ENCODE data around the gene ZNF610. TPM values are rescaled to one million over a fixed set of nuclear protein-coding genes. Genes with fewer than 3 reads are reported as not detected.

The ZNF610 gene
- total and polyA plus RNA-seq, 8 donors = 0.44 to 3.0 (median 0.89) TPM

DNA sequence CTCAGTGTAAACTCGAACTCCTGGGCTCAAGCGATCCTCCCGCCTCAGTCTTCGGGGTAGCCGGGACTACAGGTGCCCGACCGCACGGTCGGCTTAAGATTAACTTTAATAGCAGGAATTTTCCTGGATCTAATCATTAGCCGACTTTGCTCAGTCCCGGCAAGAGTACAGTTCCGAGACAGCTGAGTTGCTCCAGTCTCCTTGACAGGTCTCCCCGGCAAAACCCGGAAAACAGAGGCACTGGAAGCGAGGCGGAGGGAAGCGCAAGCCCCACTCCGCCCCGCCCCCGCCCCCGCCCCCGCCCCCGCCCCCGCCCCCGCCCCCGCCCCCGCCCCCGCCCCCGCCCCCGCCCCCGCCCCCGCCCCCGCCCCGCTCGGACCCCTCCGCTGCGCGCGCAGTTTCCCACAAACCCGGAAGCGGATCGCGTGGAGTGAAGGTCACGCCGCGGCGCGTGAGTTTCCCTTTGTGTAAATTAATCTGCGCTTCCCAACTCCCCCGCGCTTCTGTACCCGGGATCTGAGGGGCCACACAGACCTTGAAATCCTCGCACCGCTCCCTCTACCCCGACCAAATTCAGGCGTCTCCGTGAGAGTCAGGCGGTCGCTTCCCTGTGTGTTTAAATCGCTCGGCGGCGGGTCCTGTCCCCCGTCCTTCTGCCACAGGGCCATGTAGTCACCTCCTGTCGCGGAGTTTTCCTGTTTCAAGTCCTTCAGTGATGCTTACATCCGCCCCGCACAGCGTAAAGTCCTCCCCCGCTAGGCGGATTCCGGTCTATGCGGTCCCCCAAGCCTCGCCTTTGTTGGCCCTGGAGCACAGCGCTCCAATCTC, 39.1 kb upstream of the ZNF610 start, which contains the start of gene ZNF480:
TSS of gene ZNF480 (plus strand) at position 397 of the 828 bp plus-strand sequence. CDS start 3,244 bp downstream, outside the sequence.
- WGBS, 2 donors = 0 to 1% methylated on average over 41 to 63 of the region's 75 CpGs

GRCh38 chr19:52297601-52298364, 38.3 kb upstream of the ZNF610 start:
- peaks cover 3 to 22% (median 10%) of the 10 kb centered on the region in 3 donors for H3K36me3 ChIP-seq
- DNase-seq = no peak
- ATAC-seq = no peak
- no peak for FAIRE-seq
- intact Hi-C loops (cut with DNase I) = no loop called here
- peak overlapping the region; percentile 76 to 90 (median 83) for H3K27ac ChIP-seq
- peak overlapping the region; percentile 31 to 82 (median 74) for H3K4me3 ChIP-seq
- no peaks in the 10 kb centered on the region for H3K27me3 ChIP-seq
- no peak for TF ChIP-seq CTCF (IDR thresholded peaks at IDR 0.05)
- no peaks in the 10 kb centered on the region for H3K9me3 ChIP-seq
- no peaks in the 10 kb centered on the region for H3K4me1 ChIP-seq
- 18 to 20% methylated on average over 18 of the region's 18 CpGs for WGBS, 2 donors

More for the DNA sequence above, 39.1 kb upstream of the ZNF610 start, which contains the start of gene ZNF480:
- FAIRE-seq (no peak), DNase-seq (peak; percentile 82 to 95 (median 88)), ATAC-seq (peak; percentile 89 to 91 (median 90))
- H3K4me1 ChIP-seq = no peaks in the 10 kb centered on the region
- no peaks in the 10 kb centered on the region for H3K9me3 ChIP-seq
- H3K36me3 ChIP-seq = peaks cover 3 to 17% (median 12%) of the 10 kb centered on the region in 3 donors
- H3K27ac ChIP-seq = peak within 1 kb of the TSS; percentile 76 to 90 (median 83)
- TF ChIP-seq CTCF (IDR thresholded peaks at IDR 0.05) = no peak
- H3K27me3 ChIP-seq = no peaks in the 10 kb centered on the region
- intact Hi-C loops (cut with DNase I) = no loop called here
- H3K4me3 ChIP-seq = peak within 1 kb of the TSS; percentile 51 to 82 (median 74)

- no peak for ATAC-seq
- intact Hi-C loops (cut with DNase I) = no loop called here
- no peak for FAIRE-seq
- Histone ChIP-seq H3K36me3 (peaks cover 0 to 19% (median 2%) of the 10 kb centered on the region in 3 donors), H3K27ac (no peak overlapping the region), H3K4me3 (no peak overlapping the region), H3K9me3 (no peaks in the 10 kb centered on the region), H3K27me3 (no peaks in the 10 kb centered on the region), H3K4me1 (no peaks in the 10 kb centered on the region)
- TF ChIP-seq CTCF (IDR thresholded peaks at IDR 0.05) = no peak
- no peak for DNase-seq
- WGBS, 2 donors = 95 to 98% methylated on average over 10 of the region's 10 CpGs
These were observed 28.8 kb upstream of the ZNF610 start for GRCh38 chr19:52307275-52307674.

GRCh38 chr19:52322429-52322828, 13.6 kb upstream of the ZNF610 start:
- no peak for ATAC-seq
- no peaks in the 10 kb centered on the region for H3K4me1 ChIP-seq
- H3K36me3 ChIP-seq = peaks cover 14 to 52% (median 40%) of the 10 kb centered on the region in 3 donors
- H3K9me3 ChIP-seq = peaks cover 0 to 33% (median 21%) of the 10 kb centered on the region in 4 donors
- no peak overlapping the region for H3K4me3 ChIP-seq
- WGBS, 2 donors = 97 to 98% methylated on average over 6 of the region's 6 CpGs
- TF ChIP-seq CTCF (IDR thresholded peaks at IDR 0.05) = no peak
- H3K27ac ChIP-seq = no peak overlapping the region
- no peaks in the 10 kb centered on the region for H3K27me3 ChIP-seq
- DNase-seq = no peak
- intact Hi-C loops (cut with DNase I) = no loop called here
- FAIRE-seq = no peak
